ENCODE data around the gene UIMC1. TPM values are rescaled to one million over a fixed set of nuclear protein-coding genes. Genes with fewer than 3 reads are reported as not detected.

The UIMC1 gene
- total RNA-seq, 1 donor from 2014 or later: 36.1 TPM

DNA sequence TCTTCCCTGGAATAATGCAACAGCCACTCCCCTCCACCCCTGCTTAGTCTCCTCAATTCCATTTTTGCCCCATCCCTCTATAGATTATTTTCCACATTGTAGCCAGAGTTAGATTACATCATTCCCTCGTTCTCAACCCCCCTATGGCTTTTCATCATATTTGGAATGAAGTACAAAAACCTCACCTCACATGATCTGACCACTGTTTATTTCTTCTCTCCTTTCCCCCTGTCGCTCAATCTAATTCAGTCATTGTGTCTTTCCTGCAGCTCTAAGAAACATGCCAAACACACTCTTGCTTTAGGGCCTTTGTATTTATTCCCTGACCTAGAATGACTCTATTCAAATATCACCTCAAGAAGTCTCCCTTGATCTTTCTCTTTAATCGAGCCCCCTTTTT, 84.9 kb downstream of the UIMC1 start:
- no peaks in the 10 kb centered on the region for H3K27me3 Mint-ChIP-seq (ENCODE audit: low read depth, unreplicated experiment)
- peaks cover 8% of the 10 kb centered on the region for H3K36me3 Mint-ChIP-seq (ENCODE audit: low read depth, unreplicated experiment)
- DNase-seq (ENCODE audit: low read depth) (no peak), FAIRE-seq (no peak)
- H3K27me3 ChIP-seq (ENCODE audit: insufficient read depth, low read length): no peaks in the 10 kb centered on the region
- no peak overlapping the region for H2AFZ ChIP-seq (ENCODE audit: low read depth, low read length)
- H3K4me2 ChIP-seq (ENCODE audit: low read length): no peak overlapping the region
- peaks cover 36% of the 10 kb centered on the region for H4K20me1 ChIP-seq (ENCODE audit: insufficient read depth, low read length)
- no peaks in the 10 kb centered on the region for H3K9me3 ChIP-seq (ENCODE audit: insufficient read depth, low read depth, low read length)
- no peak overlapping the region for H3K4me3 Mint-ChIP-seq (ENCODE audit: unreplicated experiment)
- TF ChIP-seq, protein P1, sequence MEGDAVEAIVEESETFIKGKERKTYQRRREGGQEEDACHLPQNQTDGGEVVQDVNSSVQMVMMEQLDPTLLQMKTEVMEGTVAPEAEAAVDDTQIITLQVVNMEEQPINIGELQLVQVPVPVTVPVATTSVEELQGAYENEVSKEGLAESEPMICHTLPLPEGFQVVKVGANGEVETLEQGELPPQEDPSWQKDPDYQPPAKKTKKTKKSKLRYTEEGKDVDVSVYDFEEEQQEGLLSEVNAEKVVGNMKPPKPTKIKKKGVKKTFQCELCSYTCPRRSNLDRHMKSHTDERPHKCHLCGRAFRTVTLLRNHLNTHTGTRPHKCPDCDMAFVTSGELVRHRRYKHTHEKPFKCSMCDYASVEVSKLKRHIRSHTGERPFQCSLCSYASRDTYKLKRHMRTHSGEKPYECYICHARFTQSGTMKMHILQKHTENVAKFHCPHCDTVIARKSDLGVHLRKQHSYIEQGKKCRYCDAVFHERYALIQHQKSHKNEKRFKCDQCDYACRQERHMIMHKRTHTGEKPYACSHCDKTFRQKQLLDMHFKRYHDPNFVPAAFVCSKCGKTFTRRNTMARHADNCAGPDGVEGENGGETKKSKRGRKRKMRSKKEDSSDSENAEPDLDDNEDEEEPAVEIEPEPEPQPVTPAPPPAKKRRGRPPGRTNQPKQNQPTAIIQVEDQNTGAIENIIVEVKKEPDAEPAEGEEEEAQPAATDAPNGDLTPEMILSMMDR (IDR thresholded peaks at IDR 0.05; ENCODE audit: insufficient read depth, low read depth, low read length): no peak
- no peak for TF ChIP-seq EZH2 (IDR thresholded peaks at IDR 0.05; ENCODE audit: insufficient read depth, low read length)
- no peaks in the 10 kb centered on the region for H3K9me3 Mint-ChIP-seq (ENCODE audit: unreplicated experiment)
- H3K4me1 ChIP-seq (ENCODE audit: insufficient read depth, low read length): no peaks in the 10 kb centered on the region
- no peak overlapping the region for H3K27ac Mint-ChIP-seq (ENCODE audit: unreplicated experiment)
- no peak overlapping the region for H3K27ac ChIP-seq (ENCODE audit: low read depth, low read length)
- H3K9ac ChIP-seq (ENCODE audit: low read length): no peak overlapping the region
- no peak overlapping the region for H3K4me3 ChIP-seq (ENCODE audit: insufficient read depth, low read depth, low read length)
- peaks cover 7% of the 10 kb centered on the region for H3K4me1 Mint-ChIP-seq (ENCODE audit: low read depth, unreplicated experiment)
- no peaks in the 10 kb centered on the region for H3K79me2 ChIP-seq (ENCODE audit: insufficient read depth, low read length)
- no peaks in the 10 kb centered on the region for H3K36me3 ChIP-seq (ENCODE audit: insufficient read depth, low read length)

DNA sequence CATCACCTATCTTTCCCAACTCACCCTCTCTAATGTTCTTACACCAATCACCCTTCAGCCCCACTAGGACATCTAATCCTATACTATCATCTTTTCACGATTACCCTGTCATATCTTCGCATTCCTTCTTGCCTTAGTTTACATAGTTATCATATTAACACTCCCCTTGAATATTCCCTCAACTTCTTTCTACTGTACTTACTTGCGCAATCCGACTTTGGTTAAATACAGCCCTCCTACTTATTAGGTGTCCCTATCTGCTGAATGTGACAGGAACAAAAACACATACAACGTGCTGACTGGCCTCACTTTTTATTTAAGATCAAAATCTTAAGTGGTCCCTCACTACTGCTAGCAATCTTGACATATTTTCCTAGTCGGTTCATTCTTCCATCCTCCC, 88.0 kb downstream of the UIMC1 start:
- Mint-ChIP-seq H3K9me3 (ENCODE audit: unreplicated experiment) (no peaks in the 10 kb centered on the region), H3K36me3 (ENCODE audit: low read depth, unreplicated experiment) (peaks cover 8% of the 10 kb centered on the region), H3K4me1 (ENCODE audit: low read depth, unreplicated experiment) (peaks cover 15% of the 10 kb centered on the region), H3K27me3 (ENCODE audit: low read depth, unreplicated experiment) (no peaks in the 10 kb centered on the region), H3K4me3 (ENCODE audit: unreplicated experiment) (no peak overlapping the region), H3K27ac (ENCODE audit: unreplicated experiment) (no peak overlapping the region)
- no peak for DNase-seq (ENCODE audit: low read depth)
- Histone ChIP-seq H3K9ac (ENCODE audit: low read length) (no peak overlapping the region), H3K4me3 (ENCODE audit: insufficient read depth, low read depth, low read length) (no peak overlapping the region), H3K27me3 (ENCODE audit: insufficient read depth, low read length) (no peaks in the 10 kb centered on the region), H3K79me2 (ENCODE audit: insufficient read depth, low read length) (peaks cover 3% of the 10 kb centered on the region), H3K27ac (ENCODE audit: low read depth, low read length) (no peak overlapping the region), H3K9me3 (ENCODE audit: insufficient read depth, low read depth, low read length) (no peaks in the 10 kb centered on the region), H4K20me1 (ENCODE audit: insufficient read depth, low read length) (peaks cover 50% of the 10 kb centered on the region), H3K4me1 (ENCODE audit: insufficient read depth, low read length) (no peaks in the 10 kb centered on the region), H3K36me3 (ENCODE audit: insufficient read depth, low read length) (no peaks in the 10 kb centered on the region), H2AFZ (ENCODE audit: low read depth, low read length) (no peak overlapping the region), H3K4me2 (ENCODE audit: low read length) (no peak overlapping the region)
- FAIRE-seq: no peak
- TF ChIP-seq, protein P1 (IDR thresholded peaks at IDR 0.05; ENCODE audit: insufficient read depth, low read depth, low read length): no peak
- TF ChIP-seq EZH2 (IDR thresholded peaks at IDR 0.05; ENCODE audit: insufficient read depth, low read length): no peak

DNA sequence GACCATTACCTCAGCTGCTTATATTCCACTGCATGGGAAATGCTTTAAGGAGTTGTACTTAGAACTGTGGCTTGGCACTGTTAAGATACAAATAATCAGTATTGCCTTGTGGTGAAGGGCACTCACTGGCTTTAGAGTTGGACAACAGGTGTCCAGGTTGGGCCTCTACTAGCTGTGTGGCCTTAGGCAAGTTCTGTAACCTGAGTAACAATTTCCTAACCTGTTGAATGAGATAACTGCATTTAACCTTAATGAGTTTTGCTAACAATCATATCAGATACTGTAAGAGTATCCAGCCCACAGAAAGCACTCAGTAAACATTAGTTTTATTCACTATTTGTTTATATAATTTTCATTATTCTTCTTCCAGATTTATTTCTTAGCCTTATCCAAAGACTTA, 90.2 kb downstream of the UIMC1 start:
- Mint-ChIP-seq H3K4me1 (ENCODE audit: low read depth, unreplicated experiment) (peaks cover 8% of the 10 kb centered on the region), H3K4me3 (ENCODE audit: unreplicated experiment) (no peak overlapping the region), H3K36me3 (ENCODE audit: low read depth, unreplicated experiment) (peaks cover 11% of the 10 kb centered on the region), H3K27ac (ENCODE audit: unreplicated experiment) (no peak overlapping the region), H3K27me3 (ENCODE audit: low read depth, unreplicated experiment) (no peaks in the 10 kb centered on the region), H3K9me3 (ENCODE audit: unreplicated experiment) (no peaks in the 10 kb centered on the region)
- TF ChIP-seq, protein P1 (IDR thresholded peaks at IDR 0.05; ENCODE audit: insufficient read depth, low read depth, low read length): no peak
- no peak for TF ChIP-seq EZH2 (IDR thresholded peaks at IDR 0.05; ENCODE audit: insufficient read depth, low read length)
- no peak overlapping the region for H2AFZ ChIP-seq (ENCODE audit: low read depth, low read length)
- FAIRE-seq: no peak
- H3K4me1 ChIP-seq (ENCODE audit: insufficient read depth, low read length): no peaks in the 10 kb centered on the region
- H3K27ac ChIP-seq (ENCODE audit: low read depth, low read length): no peak overlapping the region
- no peaks in the 10 kb centered on the region for H3K9me3 ChIP-seq (ENCODE audit: insufficient read depth, low read depth, low read length)
- peak; percentile 20 for DNase-seq (ENCODE audit: low read depth)
- H3K27me3 ChIP-seq (ENCODE audit: insufficient read depth, low read length): no peaks in the 10 kb centered on the region
- no peak overlapping the region for H3K9ac ChIP-seq (ENCODE audit: low read length)
- H4K20me1 ChIP-seq (ENCODE audit: insufficient read depth, low read length): peaks cover 56% of the 10 kb centered on the region
- H3K79me2 ChIP-seq (ENCODE audit: insufficient read depth, low read length): peaks cover 10% of the 10 kb centered on the region
- no peaks in the 10 kb centered on the region for H3K36me3 ChIP-seq (ENCODE audit: insufficient read depth, low read length)
- H3K4me2 ChIP-seq (ENCODE audit: low read length): no peak overlapping the region
- no peak overlapping the region for H3K4me3 ChIP-seq (ENCODE audit: insufficient read depth, low read depth, low read length)
